SK-N-SH treated with all-trans-retinoic acid at 6 μM for 48 hours (cell line): ENCODE data around the gene NTNG1.
A peak's percentile ranks its signal among the peaks of the same experiment; 100 is the strongest.

Source experiments
- ATAC-seq: fragments of 200-7000 bp; cut with Tn5 transposase; 3 replicates; pipeline ENCODE4 v1.9.1; 2020; ENCODE audit warnings: mild to moderate bottlenecking, moderate library complexity
- ARNTL ChIP-seq: fragments of 450-650 bp; formaldehyde crosslinking; IDR thresholded peaks from 2 replicates; pipeline ENCODE4 v1.5.0; 2020; ENCODE audit warnings: low read depth, mild to moderate bottlenecking, moderate library complexity, borderline replicate concordance
- BACH2 ChIP-seq: fragments of 250-450 bp; sonication (Bioruptor Pico); IDR thresholded peaks from 2 replicates; pipeline ENCODE4 v1.9.0; 2021; ENCODE audit warnings: mild to moderate bottlenecking, borderline replicate concordance
- CSDC2 ChIP-seq: fragments of 250-450 bp; sonication (Bioruptor Pico); IDR thresholded peaks from 2 replicates; pipeline ENCODE4 v1.5.0; 2020; ENCODE audit warnings: mild to moderate bottlenecking, moderate library complexity
- ESRRG ChIP-seq: fragments of 250-450 bp; sonication (Bioruptor Pico); IDR thresholded peaks from 2 replicates; pipeline ENCODE4 v1.6.1; 2021; ENCODE audit warnings: mild to moderate bottlenecking
- GLIS3 ChIP-seq: fragments of 250-450 bp; sonication (Bioruptor Pico); IDR thresholded peaks from 2 replicates; pipeline ENCODE4 v1.5.0; 2020; ENCODE audit warnings: mild to moderate bottlenecking, moderate library complexity
- ISL1 ChIP-seq: fragments of 250-450 bp; sonication (Bioruptor Pico); IDR thresholded peaks from 2 replicates; pipeline ENCODE4 v2.1.2; 2022; ENCODE audit warnings: mild to moderate bottlenecking, moderate library complexity
- OSR1 ChIP-seq: fragments of 250-450 bp; sonication (Bioruptor Pico); IDR thresholded peaks from 2 replicates; pipeline ENCODE4 v1.8.0; 2022; ENCODE audit warnings: moderate library complexity, mild to moderate bottlenecking, inconsistent platforms
- PPARA ChIP-seq: fragments of 250-450 bp; sonication (Bioruptor Pico); IDR thresholded peaks from 2 replicates; pipeline ENCODE4 v1.5.0; 2020; ENCODE audit warnings: mild to moderate bottlenecking, borderline replicate concordance
- RARB ChIP-seq: fragments of 250-450 bp; sonication (Bioruptor Pico); IDR thresholded peaks from 2 replicates; pipeline ENCODE4 v1.8.0; 2021; ENCODE audit warnings: mild to moderate bottlenecking, moderate library complexity
- SNAI2 ChIP-seq: fragments of 250-450 bp; sonication (Bioruptor Pico); IDR thresholded peaks from 2 replicates; pipeline ENCODE4 v1.5.0; 2020; ENCODE audit warnings: mild to moderate bottlenecking, moderate library complexity
- TCF4 ChIP-seq: fragments of 250-450 bp; sonication (Bioruptor Pico); IDR thresholded peaks from 2 replicates; pipeline ENCODE4 v1.8.0; 2021; ENCODE audit warnings: mild to moderate bottlenecking, moderate library complexity, borderline replicate concordance
- TOX ChIP-seq: fragments of 250-450 bp; sonication (Bioruptor Pico); IDR thresholded peaks from 2 replicates; pipeline ENCODE4 v1.8.0; 2021; ENCODE audit warnings: mild to moderate bottlenecking, moderate library complexity, borderline replicate concordance
- TSHZ2 ChIP-seq: fragments of 250-450 bp; sonication (Bioruptor Pico); IDR thresholded peaks from 2 replicates; pipeline ENCODE4 v1.5.0; 2020; ENCODE audit warnings: mild to moderate bottlenecking, moderate library complexity
- ZC3H10 ChIP-seq: fragments of 250-450 bp; sonication (Bioruptor Pico); IDR thresholded peaks from 2 replicates; pipeline ENCODE4 v1.5.1; 2021; ENCODE audit warnings: mild to moderate bottlenecking, moderate library complexity
- ZFP3 ChIP-seq: fragments of 250-450 bp; sonication (Bioruptor Pico); IDR thresholded peaks from 2 replicates; pipeline ENCODE4 v1.5.0; 2020; ENCODE audit warnings: mild to moderate bottlenecking, moderate library complexity
- ZNF70 ChIP-seq: fragments of 450-650 bp; formaldehyde crosslinking; IDR thresholded peaks from 2 replicates; pipeline ENCODE4 v1.5.0; 2020; ENCODE audit warnings: mild to moderate bottlenecking, moderate library complexity
- ZNF8 ChIP-seq: fragments of 450-650 bp; formaldehyde crosslinking; IDR thresholded peaks from 2 replicates; pipeline ENCODE4 v1.5.0; 2020; ENCODE audit warnings: mild to moderate bottlenecking, moderate library complexity
- TF ChIP-seq, protein P1 (sequence below): fragments of 250-450 bp; sonication (Bioruptor Pico); IDR thresholded peaks from 2 replicates; pipeline ENCODE4 v1.5.1; 2021; ENCODE audit warnings: mild to moderate bottlenecking, moderate library complexity
- TF ChIP-seq, protein P2 (sequence below): fragments of 250-450 bp; sonication (Bioruptor Pico); IDR thresholded peaks from 2 replicates; pipeline ENCODE4 v1.8.0; 2020; ENCODE audit warnings: mild to moderate bottlenecking, moderate library complexity, borderline replicate concordance

Gene NTNG1

GRCh38 chr1:107139833-107140702 lies 771 bp upstream of the NTNG1 start:
- TF ChIP-seq BACH2 (CRISPR knock-in tag) (no peak), GLIS3 (CRISPR knock-in tag) (no peak)
- peak; percentile 64 for ATAC-seq

- ATAC-seq = peak; percentile 74
These were observed 770 bp downstream of the NTNG1 start for GRCh38 chr1:107141491-107142126.

GRCh38 chr1:107142140-107142542 lies 1.3 kb downstream of the NTNG1 start:
- no peak for TF ChIP-seq GLIS3 (CRISPR knock-in tag)
- ATAC-seq = peak; percentile 72

More at GRCh38 chr1:107141491-107142126, 770 bp downstream of the NTNG1 start:
- no peak for TF ChIP-seq ZNF70
- TF ChIP-seq CSDC2 = no peak
- TF ChIP-seq, protein P1, sequence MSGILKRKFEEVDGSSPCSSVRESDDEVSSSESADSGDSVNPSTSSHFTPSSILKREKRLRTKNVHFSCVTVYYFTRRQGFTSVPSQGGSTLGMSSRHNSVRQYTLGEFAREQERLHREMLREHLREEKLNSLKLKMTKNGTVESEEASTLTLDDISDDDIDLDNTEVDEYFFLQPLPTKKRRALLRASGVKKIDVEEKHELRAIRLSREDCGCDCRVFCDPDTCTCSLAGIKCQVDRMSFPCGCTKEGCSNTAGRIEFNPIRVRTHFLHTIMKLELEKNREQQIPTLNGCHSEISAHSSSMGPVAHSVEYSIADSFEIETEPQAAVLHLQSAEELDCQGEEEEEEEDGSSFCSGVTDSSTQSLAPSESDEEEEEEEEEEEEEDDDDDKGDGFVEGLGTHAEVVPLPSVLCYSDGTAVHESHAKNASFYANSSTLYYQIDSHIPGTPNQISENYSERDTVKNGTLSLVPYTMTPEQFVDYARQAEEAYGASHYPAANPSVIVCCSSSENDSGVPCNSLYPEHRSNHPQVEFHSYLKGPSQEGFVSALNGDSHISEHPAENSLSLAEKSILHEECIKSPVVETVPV (CRISPR knock-in tag) = no peak
- no peak for TF ChIP-seq ISL1 (CRISPR knock-in tag)
- no peak for TF ChIP-seq OSR1
- TF ChIP-seq TSHZ2 = no peak
- no peak for TF ChIP-seq RARB (CRISPR knock-in tag)
- no peak for TF ChIP-seq ARNTL (CRISPR knock-in tag)
- TF ChIP-seq ZNF8 (CRISPR knock-in tag) = no peak

DNA sequence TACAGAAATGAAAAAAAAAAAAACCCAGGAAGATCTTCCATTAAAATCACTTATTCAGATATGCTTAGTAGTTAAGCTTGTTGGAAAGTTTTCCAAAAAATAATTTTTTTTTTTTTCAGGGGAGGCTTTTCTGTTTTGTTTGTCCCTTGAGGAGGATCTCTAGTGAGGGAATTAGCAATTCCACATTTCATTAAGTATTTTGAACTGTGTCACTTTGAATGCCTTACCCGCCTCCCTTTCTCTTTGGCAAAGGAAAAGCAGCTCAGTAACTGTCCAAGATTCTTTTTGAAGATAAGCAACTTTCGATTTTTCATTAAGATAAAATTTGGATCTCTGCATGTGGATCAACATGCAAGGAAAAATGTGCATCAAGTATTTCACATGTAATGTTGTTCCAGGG lies 1.8 kb downstream of the NTNG1 start:
- TF ChIP-seq ESRRG (CRISPR knock-in tag) (no peak), ZC3H10 (no peak), GLIS3 (CRISPR knock-in tag) (no peak), RARB (CRISPR knock-in tag) (no peak), SNAI2 (CRISPR knock-in tag) (no peak), ZFP3 (CRISPR knock-in tag) (no peak), TOX (CRISPR knock-in tag) (no peak), CSDC2 (no peak)
- ATAC-seq = no peak

DNA sequence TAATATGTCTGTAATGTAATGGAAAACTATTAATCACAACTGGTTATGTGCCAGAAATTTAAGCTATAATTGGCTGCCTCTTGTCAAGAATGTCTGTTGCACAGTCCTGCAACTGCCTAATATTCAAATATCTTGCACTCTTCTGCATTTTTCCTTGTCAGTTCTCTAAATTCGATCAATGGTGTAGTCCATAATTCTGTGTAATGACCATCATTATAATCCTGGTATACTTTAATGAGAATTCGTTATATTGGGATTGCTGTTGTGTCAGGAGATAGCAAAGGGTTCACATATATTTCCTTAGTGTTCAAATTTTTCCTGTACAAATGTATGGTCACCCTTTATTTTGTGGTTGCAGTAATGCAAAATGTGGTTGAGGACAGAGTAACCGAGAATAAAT lies 4.8 kb downstream of the NTNG1 start:
- TF ChIP-seq TSHZ2 (no peak), ZC3H10 (no peak), ZNF8 (CRISPR knock-in tag) (no peak), PPARA (CRISPR knock-in tag) (no peak), ESRRG (CRISPR knock-in tag) (no peak), BACH2 (CRISPR knock-in tag) (no peak), TCF4 (CRISPR knock-in tag) (no peak)
- TF ChIP-seq, protein P2, sequence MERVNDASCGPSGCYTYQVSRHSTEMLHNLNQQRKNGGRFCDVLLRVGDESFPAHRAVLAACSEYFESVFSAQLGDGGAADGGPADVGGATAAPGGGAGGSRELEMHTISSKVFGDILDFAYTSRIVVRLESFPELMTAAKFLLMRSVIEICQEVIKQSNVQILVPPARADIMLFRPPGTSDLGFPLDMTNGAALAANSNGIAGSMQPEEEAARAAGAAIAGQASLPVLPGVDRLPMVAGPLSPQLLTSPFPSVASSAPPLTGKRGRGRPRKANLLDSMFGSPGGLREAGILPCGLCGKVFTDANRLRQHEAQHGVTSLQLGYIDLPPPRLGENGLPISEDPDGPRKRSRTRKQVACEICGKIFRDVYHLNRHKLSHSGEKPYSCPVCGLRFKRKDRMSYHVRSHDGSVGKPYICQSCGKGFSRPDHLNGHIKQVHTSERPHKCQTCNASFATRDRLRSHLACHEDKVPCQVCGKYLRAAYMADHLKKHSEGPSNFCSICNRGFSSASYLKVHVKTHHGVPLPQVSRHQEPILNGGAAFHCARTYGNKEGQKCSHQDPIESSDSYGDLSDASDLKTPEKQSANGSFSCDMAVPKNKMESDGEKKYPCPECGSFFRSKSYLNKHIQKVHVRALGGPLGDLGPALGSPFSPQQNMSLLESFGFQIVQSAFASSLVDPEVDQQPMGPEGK (CRISPR knock-in tag) = no peak
- TF ChIP-seq, all 23 proteins: peak for 0
- no peak for ATAC-seq
